Tongue (tissue), 2 donors: ENCODE data around the gene KBTBD13. TPM values are rescaled to one million over a fixed set of nuclear protein-coding genes. Genes with fewer than 3 reads are reported as not detected.
"Not testable (repeated sequence)": the region's sequence is repeated elsewhere in the genome, so short reads cannot be mapped to it uniquely, and the experiment has no call there.

Experiments used
- DNase-seq: peaks from one replicate; pipeline ENCODE4 v3.0.0-alpha.2; 2015
- total RNA-seq: library from RNA; depleted of rRNA; stranded (reverse); fragments of >200 nt; gene quantifications from one replicate; pipeline ENCODE4 v1.2.3, GENCODE V29; 2014

Gene KBTBD13
- total RNA-seq, 1 donor from 2014 or later = 2.6 TPM

GRCh38 chr15:65069779-65070546 is 6.6 kb upstream of the KBTBD13 start:
- DNase-seq = no peak

GRCh38 chr15:65071381-65071811 is 5.2 kb upstream of the KBTBD13 start:
- DNase-seq = no peak

- DNase-seq = no peak
Measured at GRCh38 chr15:65072027-65072426, 4.5 kb upstream of the KBTBD13 start.

- no peak for DNase-seq
Measured at GRCh38 chr15:65072617-65073016, 3.9 kb upstream of the KBTBD13 start.

GRCh38 chr15:65074946-65075345 is 1.6 kb upstream of the KBTBD13 start:
- not testable (repeated sequence) for DNase-seq

- DNase-seq = not testable (repeated sequence)
Measured at GRCh38 chr15:65075607-65076395, 745 bp upstream of the KBTBD13 start.

GRCh38 chr15:65077291-65077980 is 890 bp downstream of the KBTBD13 start:
- DNase-seq = no peak

- DNase-seq = peak; percentile 81
Measured at GRCh38 chr15:65077981-65078352, 1.4 kb downstream of the KBTBD13 start.

GRCh38 chr15:65079580-65079979 is 3.0 kb downstream of the KBTBD13 start:
- no peak for DNase-seq

- no peak for DNase-seq
Measured at GRCh38 chr15:65081270-65081669, 4.7 kb downstream of the KBTBD13 start.

- no peak for DNase-seq
Measured at GRCh38 chr15:65081758-65082157, 5.2 kb downstream of the KBTBD13 start.

GRCh38 chr15:65082303-65082953 is 5.9 kb downstream of the KBTBD13 start:
- DNase-seq = no peak

- DNase-seq = peak; percentile 62
Measured at GRCh38 chr15:65083262-65083701, 6.7 kb downstream of the KBTBD13 start.

GRCh38 chr15:65084500-65085206 is 8.1 kb downstream of the KBTBD13 start:
- DNase-seq = no peak

- DNase-seq = no peak
Measured at GRCh38 chr15:65085207-65085753, 8.7 kb downstream of the KBTBD13 start.

- peak; percentile 14 for DNase-seq
Measured at GRCh38 chr15:65085990-65086679, 9.6 kb downstream of the KBTBD13 start.

- peak; percentile 15 for DNase-seq
Measured at GRCh38 chr15:65086680-65087111, 10.2 kb downstream of the KBTBD13 start.

GRCh38 chr15:65087411-65087810 is 10.9 kb downstream of the KBTBD13 start:
- no peak for DNase-seq

GRCh38 chr15:65087873-65088642 is 11.5 kb downstream of the KBTBD13 start:
- DNase-seq = peak; percentile 40

- DNase-seq = no peak
Measured at GRCh38 chr15:65088643-65089021, 12.1 kb downstream of the KBTBD13 start.
